ENCODE measurements around the gene PDE8A.
"Not testable (repeated sequence)": the region's sequence is repeated elsewhere in the genome, so short reads cannot be mapped to it uniquely, and the experiment has no call there.

The PDE8A gene

GRCh38 chr15:85149465-85150129 lies 167.9 kb downstream of the PDE8A start:
- DNase-seq: no peak

DNA sequence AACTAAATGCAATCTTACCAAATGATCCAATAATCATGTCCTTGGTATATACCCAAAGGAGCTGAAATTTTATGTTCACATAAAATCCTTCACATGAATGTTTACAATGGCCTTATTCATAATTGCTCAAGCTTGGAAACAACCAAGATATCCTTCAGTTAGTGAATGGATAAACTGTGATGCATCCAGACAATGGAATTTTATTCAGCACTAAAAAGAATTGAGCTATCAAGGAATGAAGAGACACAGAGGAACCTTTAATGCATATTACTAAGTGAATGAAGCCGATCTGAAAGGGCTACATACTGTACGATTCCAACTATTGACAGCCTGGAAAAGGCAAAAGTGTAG lies 168.4 kb downstream of the PDE8A start:
- DNase-seq: no peak

- no peak for DNase-seq
Measured at GRCh38 chr15:85151145-85151544, 169.5 kb downstream of the PDE8A start.

DNA sequence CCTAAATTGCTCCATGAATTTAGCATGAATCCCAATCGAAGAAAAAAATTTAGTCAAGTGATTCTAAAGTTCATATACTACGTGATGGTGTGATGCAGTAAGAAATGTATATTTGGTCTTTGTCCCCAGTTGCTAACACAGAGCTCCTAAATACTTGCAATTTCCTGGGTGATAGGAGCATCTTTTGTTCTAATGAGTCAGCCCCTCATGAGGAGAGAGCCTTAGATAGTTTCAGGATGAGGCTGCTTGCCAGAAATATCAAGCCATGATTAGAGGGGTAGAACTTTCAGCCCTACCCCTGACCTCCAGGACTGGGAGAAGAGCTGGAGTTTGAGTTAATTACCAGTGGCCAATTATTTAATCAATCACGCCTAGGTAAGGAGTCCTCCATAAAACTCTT lies 170.2 kb downstream of the PDE8A start:
- DNase-seq: no peak

GRCh38 chr15:85154061-85154460 lies 172.4 kb downstream of the PDE8A start:
- DNase-seq: no peak

DNA sequence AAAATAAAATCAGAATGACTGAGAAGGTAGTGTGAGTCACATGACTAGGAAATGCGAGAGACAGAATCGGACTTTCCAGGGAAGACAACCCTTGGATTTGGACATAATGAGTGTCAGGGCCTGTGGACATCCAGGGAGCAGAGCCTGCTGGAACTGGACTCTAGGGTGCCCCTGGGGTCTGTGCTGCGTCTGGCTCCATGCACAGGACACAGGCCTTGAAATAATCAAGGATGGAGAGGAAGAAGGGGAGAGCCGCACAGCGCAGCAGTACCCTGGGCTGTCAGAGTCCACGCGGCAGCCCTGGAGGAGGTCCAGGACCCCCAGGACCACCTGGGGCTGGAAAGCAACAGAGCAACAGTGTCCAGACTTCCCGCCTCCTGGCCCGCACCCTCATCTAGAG lies 173.7 kb downstream of the PDE8A start:
- no peak for DNase-seq

GRCh38 chr15:85155857-85156256 lies 174.2 kb downstream of the PDE8A start:
- DNase-seq: no peak

GRCh38 chr15:85157344-85157743 lies 175.7 kb downstream of the PDE8A start:
- DNase-seq: no peak

- DNase-seq: no peak
Measured at GRCh38 chr15:85162237-85162636, 180.6 kb downstream of the PDE8A start.

GRCh38 chr15:85164841-85165466 lies 183.3 kb downstream of the PDE8A start:
- DNase-seq: no peak

DNA sequence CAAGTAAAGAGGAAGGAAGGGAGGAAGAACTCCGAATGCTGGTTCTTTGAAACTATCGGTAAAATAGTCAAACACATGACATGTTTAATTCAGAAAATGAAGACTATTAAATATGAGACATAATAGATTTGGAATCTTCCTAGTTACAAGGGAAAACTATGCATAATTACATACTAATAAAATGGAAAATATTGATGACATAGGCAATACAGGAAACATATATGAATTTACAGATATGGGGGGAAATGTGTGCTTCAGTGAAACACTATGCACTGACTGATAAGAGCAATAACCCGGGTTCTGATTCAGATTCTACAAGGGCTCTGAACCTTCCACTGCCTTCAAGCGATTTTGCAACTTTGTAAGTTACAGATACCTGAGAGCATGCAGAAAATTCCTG lies 185.9 kb downstream of the PDE8A start:
- DNase-seq: no peak

DNA sequence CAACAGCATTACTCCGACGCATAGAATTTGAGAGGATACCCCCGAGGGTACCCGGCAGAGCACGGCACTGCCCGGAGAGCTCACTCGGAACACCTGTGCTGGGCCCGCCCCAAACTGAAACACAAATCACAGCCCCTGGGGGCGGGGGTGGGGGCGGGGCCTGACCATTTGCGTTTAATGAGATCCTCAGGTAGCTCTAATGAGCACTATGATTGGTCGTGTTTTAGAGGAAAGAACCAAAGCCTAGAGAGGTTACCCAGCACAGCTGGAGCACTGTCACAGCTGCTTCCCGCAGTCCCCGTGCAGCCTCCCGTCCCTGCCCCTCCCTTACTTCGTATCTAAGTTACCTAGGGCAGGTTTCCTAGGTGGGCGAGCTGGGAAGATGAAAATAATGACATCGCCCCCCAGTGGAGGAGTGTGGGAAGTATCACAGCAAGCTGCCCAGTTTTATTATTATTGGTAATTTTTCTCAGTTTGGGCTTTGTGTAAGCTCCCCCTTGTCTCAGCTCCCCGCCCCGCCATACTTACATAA lies 187.1 kb downstream of the PDE8A start:
- no peak for DNase-seq

DNA sequence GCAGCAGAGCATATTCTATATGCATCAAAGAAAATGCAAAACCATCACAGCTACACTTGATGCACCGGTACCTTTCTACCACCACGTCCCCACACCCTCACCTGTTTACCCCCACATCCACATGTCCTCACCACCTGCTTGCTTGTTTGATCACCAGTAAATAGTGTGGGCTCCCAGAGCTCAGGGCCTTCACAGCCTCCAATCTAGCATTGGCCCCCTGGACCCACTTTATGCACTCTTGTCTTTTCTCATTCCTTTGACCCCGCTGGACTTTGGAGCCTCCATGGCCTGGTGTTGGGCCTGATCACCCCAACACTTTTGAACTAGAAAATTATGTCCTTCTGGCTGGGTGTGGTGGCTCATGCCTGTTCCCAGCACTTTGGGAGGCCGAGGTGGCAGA lies 190.1 kb downstream of the PDE8A start:
- no peak for DNase-seq

DNA sequence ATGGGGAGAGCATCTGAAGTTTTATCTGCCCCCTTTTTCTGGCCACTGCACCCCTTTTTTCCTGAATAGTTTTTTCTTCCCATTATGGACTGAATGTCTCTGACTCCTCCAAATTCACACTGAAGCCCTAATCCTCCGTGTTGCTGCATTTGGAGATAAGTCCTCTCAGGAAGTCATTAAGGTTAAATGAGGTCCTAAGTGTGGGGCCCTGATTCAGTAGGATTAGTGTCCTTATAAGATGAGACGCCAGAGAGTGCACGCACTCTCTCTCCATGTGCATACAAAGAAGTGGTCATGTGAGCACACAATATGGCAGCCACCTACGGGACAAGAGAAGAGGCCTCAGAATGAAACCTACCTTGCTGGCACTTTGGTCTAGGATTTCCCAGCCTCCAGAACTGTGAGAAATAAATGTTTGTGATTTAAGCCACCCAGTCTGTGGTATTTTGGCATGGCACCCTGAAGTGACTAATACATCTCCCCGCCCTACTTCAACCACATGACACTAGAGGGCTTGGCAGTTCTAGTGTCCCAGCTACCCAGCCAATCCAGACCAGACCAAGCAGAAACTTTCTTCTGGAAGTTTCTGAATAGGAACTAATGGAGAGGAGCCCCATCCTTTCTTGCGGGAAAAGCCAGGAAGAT lies 191.3 kb downstream of the PDE8A start:
- DNase-seq: no peak

GRCh38 chr15:85173630-85174029 lies 192.0 kb downstream of the PDE8A start:
- DNase-seq: not testable (repeated sequence)

- no peak for DNase-seq
Measured at GRCh38 chr15:85174521-85174920, 192.9 kb downstream of the PDE8A start.

- DNase-seq: not testable (repeated sequence)
Measured at GRCh38 chr15:85177042-85177515, 195.4 kb downstream of the PDE8A start.

- DNase-seq: no peak
Measured at GRCh38 chr15:85178308-85178707, 196.7 kb downstream of the PDE8A start.

GRCh38 chr15:85179700-85180099 lies 198.0 kb downstream of the PDE8A start:
- DNase-seq: no peak

GRCh38 chr15:85185350-85185749 lies 203.7 kb downstream of the PDE8A start:
- DNase-seq: not testable (repeated sequence)

- DNase-seq: not testable (repeated sequence)
Measured at GRCh38 chr15:85188171-85188577, 206.5 kb downstream of the PDE8A start.
